Activated naive CD8-positive, alpha-beta T cell treated with anti-CD3 and anti-CD28 coated beads, Interleukin-2, amount 50 U/mL, for 24 hours (primary cell): Measurements from ENCODE around the gene SOX1.

Experiments
- ATAC-seq: fragments of 150-1000 bp; cut with Tn5 transposase; one replicate; pipeline ENCODE4 v1.10.0; 2021
- DNase-seq: peaks from one replicate; pipeline ENCODE4 v3.0.0; 2021
- H3K27ac Mint-ChIP-seq: one replicate; pipeline ENCODE4 v1.8.0; 2021; ENCODE audit warnings: mild to moderate bottlenecking, mixed read lengths
- H3K27me3 Mint-ChIP-seq: one replicate; pipeline ENCODE4 v1.8.0; 2021; ENCODE audit warnings: mixed read lengths
- H3K36me3 Mint-ChIP-seq: one replicate; pipeline ENCODE4 v1.8.0; 2021; ENCODE audit warnings: low read depth, mixed read lengths
- H3K4me1 Mint-ChIP-seq: one replicate; pipeline ENCODE4 v1.8.0; 2021; ENCODE audit warnings: mixed read lengths
- H3K4me3 Mint-ChIP-seq: one replicate; pipeline ENCODE4 v1.8.0; 2021; ENCODE audit warnings: mild to moderate bottlenecking, moderate library complexity, mixed read lengths
- H3K9me3 Mint-ChIP-seq: one replicate; pipeline ENCODE4 v1.8.0; 2021; ENCODE audit warnings: mixed read lengths

Gene SOX1

DNA sequence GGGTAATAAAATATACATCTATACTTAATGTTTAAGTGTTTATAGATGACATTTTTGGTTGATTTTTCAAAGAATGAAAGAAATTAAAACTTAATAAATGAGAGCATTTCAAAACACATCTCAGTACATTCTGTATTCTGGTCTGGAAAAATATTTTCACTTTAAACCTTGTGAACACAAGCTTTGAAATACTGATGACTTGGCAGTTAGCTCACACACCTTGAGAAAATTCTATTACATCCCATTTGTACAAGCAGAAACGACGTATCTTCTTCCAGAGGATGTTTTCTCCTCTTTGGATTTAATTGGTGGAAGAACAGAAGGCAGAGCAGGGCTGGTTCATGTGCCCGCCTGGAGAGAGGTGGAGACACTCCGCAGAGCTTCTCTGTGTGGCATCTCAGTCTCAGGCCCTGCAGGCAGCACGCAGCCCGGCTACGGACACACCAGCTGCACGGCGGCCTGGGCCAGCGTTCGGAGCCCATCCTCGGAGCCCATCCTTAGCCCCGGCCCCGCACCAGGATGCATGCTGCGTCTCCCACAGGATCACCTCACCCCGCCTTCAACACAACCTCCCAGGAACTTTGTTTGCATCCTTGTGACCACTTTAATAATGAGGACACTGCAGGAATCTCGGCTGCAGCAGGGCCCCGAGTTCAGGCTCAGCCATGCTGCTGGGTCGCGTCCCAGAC is 48.6 kb downstream of the SOX1 start:
- no peak overlapping the region for H3K27ac Mint-ChIP-seq
- no peaks in the 10 kb centered on the region for H3K9me3 Mint-ChIP-seq
- H3K4me1 Mint-ChIP-seq, result no peaks in the 10 kb centered on the region
- peaks cover 15% of the 10 kb centered on the region for H3K27me3 Mint-ChIP-seq
- ATAC-seq, result no peak
- H3K36me3 Mint-ChIP-seq, result no peaks in the 10 kb centered on the region
- no peak overlapping the region for H3K4me3 Mint-ChIP-seq
- no peak for DNase-seq

DNA sequence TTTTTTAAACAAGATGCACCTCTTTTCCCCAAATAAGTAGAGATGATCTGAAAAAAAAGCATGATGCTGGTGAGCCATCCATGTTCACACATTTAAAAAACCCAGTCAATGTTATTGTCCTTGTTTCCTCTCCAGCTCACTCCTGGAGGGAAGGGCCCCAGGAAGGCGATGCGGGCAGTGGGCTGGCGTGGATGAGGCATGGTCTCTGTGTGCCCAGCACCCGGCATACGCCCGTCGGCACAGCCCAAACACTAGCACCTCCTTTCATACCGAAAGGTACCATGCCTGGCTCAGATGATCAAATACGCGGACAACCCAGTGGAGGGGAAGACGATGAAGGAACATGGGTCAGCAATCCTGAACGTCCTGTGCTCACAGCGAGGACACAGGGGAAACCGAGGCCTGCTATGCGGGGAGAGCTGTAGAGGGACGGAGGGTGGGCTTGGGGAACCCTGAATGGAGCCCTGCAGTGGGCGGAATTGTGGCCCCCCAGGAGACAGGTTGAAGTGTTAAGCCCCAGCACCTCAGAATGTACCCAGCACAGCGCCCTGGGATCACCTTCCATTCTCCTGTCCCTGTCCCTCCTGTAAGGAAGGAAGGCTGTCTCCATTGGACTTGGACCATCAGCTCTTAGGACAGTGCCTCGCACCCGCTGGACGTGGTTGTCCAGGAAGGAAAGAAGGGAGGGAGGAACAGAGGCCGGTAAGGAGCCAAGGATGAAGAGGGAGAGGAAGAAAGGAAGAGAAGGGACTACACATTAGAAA is 49.4 kb downstream of the SOX1 start:
- no peaks in the 10 kb centered on the region for H3K9me3 Mint-ChIP-seq
- no peaks in the 10 kb centered on the region for H3K36me3 Mint-ChIP-seq
- peaks cover 15% of the 10 kb centered on the region for H3K27me3 Mint-ChIP-seq
- H3K4me1 Mint-ChIP-seq, result no peaks in the 10 kb centered on the region
- DNase-seq (no peak), ATAC-seq (no peak)
- no peak overlapping the region for H3K27ac Mint-ChIP-seq
- H3K4me3 Mint-ChIP-seq, result no peak overlapping the region

DNA sequence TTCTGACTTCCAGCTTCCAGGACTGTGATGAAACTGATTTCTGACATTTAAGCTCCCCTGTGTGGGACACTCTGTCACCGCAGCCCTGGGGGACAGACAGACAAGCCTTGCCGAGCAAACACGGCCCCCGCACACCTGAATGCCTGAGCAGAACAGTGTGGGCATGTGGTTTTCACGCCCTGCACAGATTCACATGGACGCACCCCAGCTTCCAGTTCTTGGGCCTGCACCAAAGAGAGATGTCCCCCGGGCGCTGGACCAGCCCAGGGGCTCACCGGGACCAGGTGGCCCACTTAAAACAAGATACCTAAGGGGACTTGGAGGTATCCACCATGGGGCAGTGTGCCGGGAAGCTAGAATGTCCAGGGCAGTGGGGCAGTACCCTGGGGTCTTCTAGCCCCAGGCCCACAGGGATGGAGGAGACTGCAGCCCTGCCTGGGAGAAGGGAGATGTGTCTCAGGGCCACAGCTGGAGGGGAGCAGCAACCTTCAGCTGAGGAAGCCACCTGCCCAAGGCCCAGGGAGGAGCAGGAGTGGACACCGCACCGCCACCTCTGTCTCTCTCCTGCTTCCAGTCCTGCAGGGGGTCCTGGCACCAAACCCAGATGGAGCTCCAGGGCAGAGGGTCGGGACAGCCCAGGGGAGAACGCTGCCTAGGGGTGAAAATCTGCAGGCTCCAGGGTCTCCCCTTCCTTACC is 50.5 kb downstream of the SOX1 start:
- Mint-ChIP-seq H3K36me3 (no peaks in the 10 kb centered on the region), H3K4me3 (no peak overlapping the region), H3K27me3 (peaks cover 15% of the 10 kb centered on the region), H3K27ac (no peak overlapping the region), H3K9me3 (no peaks in the 10 kb centered on the region), H3K4me1 (no peaks in the 10 kb centered on the region)
- ATAC-seq (no peak), DNase-seq (no peak)

DNA sequence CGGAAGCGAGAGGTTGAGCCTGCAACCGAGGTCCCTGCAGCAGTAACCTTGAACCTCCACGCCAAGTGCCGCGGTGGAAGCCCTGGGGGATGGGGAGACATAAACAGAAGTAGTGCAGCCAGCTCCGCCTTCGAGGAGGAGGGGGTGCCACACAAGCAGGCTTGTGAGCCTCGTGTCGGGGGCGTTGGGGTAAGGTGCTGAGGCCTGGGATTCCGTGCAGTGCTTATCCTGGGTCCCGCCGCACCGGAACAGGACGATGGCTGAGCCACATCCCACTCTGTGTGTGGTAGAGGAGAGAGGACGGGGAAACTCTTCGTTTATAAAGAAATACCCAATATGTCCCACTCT is 51.0 kb downstream of the SOX1 start:
- DNase-seq (no peak), ATAC-seq (no peak)
- Mint-ChIP-seq H3K27me3 (peaks cover 15% of the 10 kb centered on the region), H3K36me3 (no peaks in the 10 kb centered on the region), H3K9me3 (no peaks in the 10 kb centered on the region), H3K27ac (no peak overlapping the region), H3K4me1 (no peaks in the 10 kb centered on the region), H3K4me3 (no peak overlapping the region)

DNA sequence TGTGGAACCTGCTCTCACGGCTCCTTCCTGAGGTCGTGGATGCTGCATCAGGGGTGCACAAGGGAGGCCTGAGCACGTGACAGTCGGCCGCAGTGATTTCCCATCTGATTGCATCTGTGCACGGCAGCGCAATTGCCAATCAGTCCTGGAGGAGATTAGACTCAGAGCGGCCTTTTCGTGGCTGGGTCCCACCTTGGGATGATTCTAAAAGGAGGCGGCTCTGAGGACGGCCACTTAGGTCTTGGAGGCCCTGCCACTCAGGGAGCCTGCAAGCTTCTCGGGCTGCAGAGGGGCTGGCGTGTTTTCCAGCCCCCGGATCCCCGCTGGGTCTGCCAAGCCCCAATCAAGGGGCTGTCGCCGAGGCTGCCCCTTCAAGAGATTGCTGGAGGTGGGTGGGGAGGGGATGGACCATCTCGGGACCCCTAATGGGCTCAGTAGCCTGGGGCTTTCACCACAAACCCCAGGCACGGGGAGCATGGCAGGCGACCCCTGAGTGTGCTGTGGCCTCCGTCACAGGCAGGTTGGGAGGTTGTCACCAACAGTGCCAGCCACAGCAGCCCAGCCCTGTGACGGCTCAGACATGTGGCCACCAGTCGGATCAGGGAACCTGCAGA is 51.6 kb downstream of the SOX1 start:
- Mint-ChIP-seq H3K36me3 (no peaks in the 10 kb centered on the region), H3K27ac (no peak overlapping the region), H3K4me3 (no peak overlapping the region), H3K4me1 (no peaks in the 10 kb centered on the region), H3K27me3 (peaks cover 15% of the 10 kb centered on the region), H3K9me3 (no peaks in the 10 kb centered on the region)
- ATAC-seq (no peak), DNase-seq (no peak)

DNA sequence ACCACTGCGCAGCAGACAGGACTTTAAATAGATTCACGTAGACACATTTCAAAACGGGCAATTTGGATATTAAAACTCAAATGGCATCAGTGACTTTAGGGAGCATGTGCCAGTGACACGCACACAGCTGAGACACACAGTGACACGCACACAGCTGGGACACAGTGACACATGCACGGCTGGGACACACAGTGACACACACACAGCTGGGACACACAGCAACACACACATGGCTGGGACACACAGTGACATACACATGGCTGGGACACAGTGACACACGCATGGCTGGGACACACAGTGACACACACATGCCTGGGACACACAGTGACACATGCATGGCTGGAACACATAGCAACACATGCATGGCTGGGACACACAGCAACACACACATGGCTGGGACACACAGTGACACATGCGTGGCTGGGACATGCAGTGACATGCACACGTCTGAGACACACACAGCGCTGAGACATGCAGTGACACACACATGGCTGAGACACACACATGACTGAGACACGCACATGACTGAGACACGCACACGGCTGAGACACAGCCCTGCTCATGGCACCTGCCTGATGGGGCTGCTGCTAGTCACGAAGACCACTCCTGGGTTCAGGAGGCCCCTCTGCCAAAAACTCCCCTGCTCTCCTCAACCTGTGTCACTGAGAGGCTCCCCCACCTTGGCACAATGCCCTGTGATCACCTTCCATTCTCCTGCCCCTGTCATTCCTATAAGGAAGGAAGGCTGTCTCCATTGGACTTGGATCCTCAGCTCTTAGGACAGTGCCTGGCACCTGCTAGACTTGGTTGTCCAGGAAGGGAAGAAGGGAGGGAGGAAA is 52.5 kb downstream of the SOX1 start:
- no peaks in the 10 kb centered on the region for H3K4me1 Mint-ChIP-seq
- no peak overlapping the region for H3K4me3 Mint-ChIP-seq
- peaks cover 10% of the 10 kb centered on the region for H3K27me3 Mint-ChIP-seq
- no peaks in the 10 kb centered on the region for H3K9me3 Mint-ChIP-seq
- DNase-seq (no peak), ATAC-seq (no peak)
- no peaks in the 10 kb centered on the region for H3K36me3 Mint-ChIP-seq
- H3K27ac Mint-ChIP-seq, result no peak overlapping the region

DNA sequence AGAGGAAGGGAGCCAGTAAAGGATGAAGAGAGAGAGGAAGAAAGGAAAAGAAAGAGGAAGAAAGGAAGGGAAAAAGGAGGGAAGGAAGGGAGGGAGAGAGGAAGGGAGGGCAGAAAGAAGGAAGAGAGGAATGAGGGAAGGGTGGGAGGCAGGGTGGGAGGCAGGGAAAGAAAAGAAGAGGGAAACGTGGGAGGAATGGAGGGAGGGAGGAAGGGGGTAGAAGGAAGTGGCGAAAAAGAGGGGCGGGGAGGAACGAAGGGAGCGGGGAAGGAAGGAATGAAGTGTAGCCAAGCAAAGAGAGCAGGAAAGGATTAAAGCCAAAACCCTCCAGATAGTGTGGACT is 53.1 kb downstream of the SOX1 start:
- DNase-seq (no peak), ATAC-seq (no peak)
- Mint-ChIP-seq H3K27ac (no peak overlapping the region), H3K27me3 (peaks cover 6% of the 10 kb centered on the region), H3K9me3 (no peaks in the 10 kb centered on the region), H3K4me1 (no peaks in the 10 kb centered on the region), H3K36me3 (no peaks in the 10 kb centered on the region), H3K4me3 (no peak overlapping the region)
